DOHH2 (cell line): ENCODE results near the gene ALKBH8.

Experiments
- EZH2phosphoT487 ChIP-seq: fragments of 200-600 bp; sonication (generic); IDR thresholded peaks from 2 replicates; pipeline ENCODE4 v1.6.1; 2017; ENCODE audit warnings: borderline replicate concordance, mild to moderate bottlenecking, antibody characterized with exemption, low read length, moderate library complexity, mixed read lengths
- TF ChIP-seq, protein P1 (sequence below): fragments of 200-600 bp; sonication (generic); IDR thresholded peaks from one replicate; pipeline ENCODE4 v1.5.1; 2014; ENCODE audit warnings: antibody characterized with exemption, mild to moderate bottlenecking, low read depth, low read length; ENCODE audit not compliant: poor library complexity, severe bottlenecking

DNA sequence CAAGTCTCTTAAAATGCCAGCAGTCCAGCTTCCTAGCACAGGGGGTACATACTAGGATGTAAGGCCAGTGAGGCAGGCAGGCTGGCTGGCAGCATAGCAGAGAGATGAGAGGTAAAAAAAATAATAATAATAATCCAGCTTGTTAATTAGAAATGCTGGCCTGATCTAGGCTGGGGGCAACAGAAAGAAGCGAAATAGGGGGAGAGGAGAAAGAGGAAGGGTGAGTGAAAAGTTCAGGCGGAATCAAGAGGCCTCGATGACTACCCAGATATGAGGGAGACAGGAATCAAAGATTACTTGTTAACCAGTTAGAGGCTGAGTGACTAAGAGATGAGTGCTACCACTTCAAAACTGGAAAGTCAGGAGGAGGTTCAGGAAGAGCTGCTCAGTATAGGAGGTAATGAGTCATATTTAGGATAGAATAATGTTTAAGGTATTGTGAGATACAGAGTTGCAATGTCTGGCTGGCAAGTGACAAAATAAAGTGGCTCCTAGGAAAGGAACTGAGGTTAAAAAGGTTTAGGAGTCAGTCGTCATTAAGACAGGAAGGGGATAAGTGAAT is 2.8 kb downstream of the ALKBH8 start:
- TF ChIP-seq, protein P1, sequence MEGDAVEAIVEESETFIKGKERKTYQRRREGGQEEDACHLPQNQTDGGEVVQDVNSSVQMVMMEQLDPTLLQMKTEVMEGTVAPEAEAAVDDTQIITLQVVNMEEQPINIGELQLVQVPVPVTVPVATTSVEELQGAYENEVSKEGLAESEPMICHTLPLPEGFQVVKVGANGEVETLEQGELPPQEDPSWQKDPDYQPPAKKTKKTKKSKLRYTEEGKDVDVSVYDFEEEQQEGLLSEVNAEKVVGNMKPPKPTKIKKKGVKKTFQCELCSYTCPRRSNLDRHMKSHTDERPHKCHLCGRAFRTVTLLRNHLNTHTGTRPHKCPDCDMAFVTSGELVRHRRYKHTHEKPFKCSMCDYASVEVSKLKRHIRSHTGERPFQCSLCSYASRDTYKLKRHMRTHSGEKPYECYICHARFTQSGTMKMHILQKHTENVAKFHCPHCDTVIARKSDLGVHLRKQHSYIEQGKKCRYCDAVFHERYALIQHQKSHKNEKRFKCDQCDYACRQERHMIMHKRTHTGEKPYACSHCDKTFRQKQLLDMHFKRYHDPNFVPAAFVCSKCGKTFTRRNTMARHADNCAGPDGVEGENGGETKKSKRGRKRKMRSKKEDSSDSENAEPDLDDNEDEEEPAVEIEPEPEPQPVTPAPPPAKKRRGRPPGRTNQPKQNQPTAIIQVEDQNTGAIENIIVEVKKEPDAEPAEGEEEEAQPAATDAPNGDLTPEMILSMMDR = no peak
- no peak for TF ChIP-seq EZH2phosphoT487
